Gastroesophageal sphincter (tissue), 3 donors: ENCODE results near the gene BRD3.

ENCODE experiments used
- POLR2AphosphoS5 ChIP-seq: sonication (generic); formaldehyde crosslinking; IDR thresholded peaks from one replicate; pipeline ENCODE4 v1.6.1; 2017; ENCODE audit warnings: antibody characterized with exemption
- TF ChIP-seq, protein P1 (sequence below), 4 experiments: fragments of 200-600 bp in 2 of 4; fragments of 450-650 bp in 2 of 4; sonication (generic) in 1 of 4; IDR thresholded peaks; one replicate each; pipeline ENCODE4 v1.5.1; 2017 to 2019; ENCODE audit warnings: antibody characterized with exemption in 4 of 4, mild to moderate bottlenecking in 2 of 4, moderate library complexity in 2 of 4

DNA sequence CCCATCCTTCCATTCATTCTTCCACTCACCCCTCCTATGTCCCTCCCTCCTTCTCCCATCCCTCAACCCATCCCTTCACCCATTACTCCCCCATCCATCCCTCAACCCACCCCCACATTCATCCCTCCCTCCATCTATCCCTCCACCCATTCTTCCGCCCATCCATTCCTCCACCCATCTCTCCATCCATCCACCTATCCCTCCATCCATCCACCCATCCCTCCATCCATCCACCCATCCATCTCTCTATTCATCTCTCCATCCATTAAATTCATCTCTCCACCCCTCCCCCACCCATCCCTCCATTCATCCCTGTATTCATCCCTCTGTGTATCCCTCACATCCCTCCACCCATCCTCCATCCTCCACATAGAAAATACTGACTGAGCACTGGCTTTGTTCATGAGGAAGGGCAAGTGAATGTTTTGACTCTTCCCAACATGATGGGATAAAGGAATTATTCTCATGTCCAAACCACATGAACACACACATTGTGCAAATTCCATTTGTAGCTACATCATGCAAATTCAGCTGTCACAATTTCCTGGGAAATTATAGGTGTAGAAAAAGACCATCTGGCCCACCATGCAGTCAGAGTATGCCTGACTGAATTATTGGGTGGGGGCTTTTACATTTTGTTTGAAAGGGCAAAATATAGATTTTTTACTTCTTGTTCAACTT lies 68.8 kb downstream of the BRD3 start:
- TF ChIP-seq, protein P1, sequence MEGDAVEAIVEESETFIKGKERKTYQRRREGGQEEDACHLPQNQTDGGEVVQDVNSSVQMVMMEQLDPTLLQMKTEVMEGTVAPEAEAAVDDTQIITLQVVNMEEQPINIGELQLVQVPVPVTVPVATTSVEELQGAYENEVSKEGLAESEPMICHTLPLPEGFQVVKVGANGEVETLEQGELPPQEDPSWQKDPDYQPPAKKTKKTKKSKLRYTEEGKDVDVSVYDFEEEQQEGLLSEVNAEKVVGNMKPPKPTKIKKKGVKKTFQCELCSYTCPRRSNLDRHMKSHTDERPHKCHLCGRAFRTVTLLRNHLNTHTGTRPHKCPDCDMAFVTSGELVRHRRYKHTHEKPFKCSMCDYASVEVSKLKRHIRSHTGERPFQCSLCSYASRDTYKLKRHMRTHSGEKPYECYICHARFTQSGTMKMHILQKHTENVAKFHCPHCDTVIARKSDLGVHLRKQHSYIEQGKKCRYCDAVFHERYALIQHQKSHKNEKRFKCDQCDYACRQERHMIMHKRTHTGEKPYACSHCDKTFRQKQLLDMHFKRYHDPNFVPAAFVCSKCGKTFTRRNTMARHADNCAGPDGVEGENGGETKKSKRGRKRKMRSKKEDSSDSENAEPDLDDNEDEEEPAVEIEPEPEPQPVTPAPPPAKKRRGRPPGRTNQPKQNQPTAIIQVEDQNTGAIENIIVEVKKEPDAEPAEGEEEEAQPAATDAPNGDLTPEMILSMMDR (IDR thresholded peaks at IDR 0.05): no peak
- no peak for TF ChIP-seq POLR2AphosphoS5
